A172 (cell line): ENCODE results near the gene ATP6V1A. TPM values are rescaled to one million over a fixed set of nuclear protein-coding genes. Genes with fewer than 3 reads are reported as not detected.

Experiments
- DNase-seq: peaks from one replicate; pipeline ENCODE4 v3.0.0-alpha.2; 2015; ENCODE audit warnings: low spot score
- total RNA-seq: library from RNA; depleted of rRNA; stranded (reverse); fragments of >200 nt; shearing (Covaris generic); gene quantifications from 2 replicates; pipeline ENCODE4 v1.2.3, GENCODE V29; 2014

The ATP6V1A gene
- total RNA-seq, 1 experiment from 2014 or later = 109 TPM

DNA sequence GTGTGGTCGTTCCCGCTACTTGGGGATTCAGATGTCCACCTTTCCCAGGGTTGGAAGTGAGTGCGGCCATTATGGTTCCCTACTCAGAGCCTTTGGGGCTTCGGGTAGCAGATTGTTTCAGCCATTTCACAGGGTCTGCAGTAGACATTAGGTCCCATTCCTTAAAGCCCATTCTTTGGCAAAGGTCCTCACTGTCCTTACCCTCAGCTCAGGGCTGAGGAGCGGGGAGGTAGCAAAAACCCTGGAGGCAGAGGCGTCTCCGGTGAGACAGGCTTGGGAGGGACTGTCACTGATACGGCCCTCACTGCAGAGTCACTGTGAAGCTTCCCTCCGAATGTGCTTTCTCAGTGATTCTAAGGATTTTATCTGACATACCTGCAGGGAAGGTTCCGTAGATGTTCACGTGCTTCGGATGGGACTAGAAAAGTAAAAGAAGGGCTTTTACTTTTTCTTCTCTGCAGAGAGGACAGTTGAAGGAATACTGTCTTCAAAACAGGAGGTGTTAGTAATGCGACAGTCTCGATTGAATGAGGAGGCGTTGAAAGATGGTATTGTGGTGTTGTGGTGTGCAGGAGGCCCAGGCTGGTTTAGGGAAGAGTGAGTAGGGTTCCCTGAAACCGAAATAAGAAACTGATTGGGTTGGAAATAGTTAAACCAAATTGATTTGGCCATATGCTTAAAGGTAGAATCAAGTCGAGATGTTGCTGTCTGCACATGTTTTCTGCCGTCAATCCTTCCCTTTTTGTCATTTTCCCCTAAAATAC lies 630 bp downstream of the ATP6V1A start:
- peak; percentile 13 for DNase-seq

DNA sequence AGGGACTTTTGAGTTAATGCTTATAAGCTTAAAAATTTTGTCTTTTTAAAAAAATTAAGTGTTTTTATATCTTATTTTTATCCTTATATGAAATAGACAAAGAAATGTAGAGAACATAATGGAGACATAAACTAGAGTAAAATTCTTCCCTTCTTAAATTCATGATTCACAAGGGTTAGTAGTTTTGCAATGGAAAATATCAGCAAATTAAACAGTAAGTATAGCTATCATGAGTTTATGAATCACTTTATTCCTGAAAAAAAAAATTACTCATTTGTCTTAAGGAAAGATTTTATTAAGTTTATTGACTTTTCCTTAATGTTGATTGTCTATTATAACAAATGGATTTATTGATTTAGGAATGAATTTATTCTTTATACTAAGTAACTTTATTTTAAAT lies 4.3 kb downstream of the ATP6V1A start:
- no peak for DNase-seq

DNA sequence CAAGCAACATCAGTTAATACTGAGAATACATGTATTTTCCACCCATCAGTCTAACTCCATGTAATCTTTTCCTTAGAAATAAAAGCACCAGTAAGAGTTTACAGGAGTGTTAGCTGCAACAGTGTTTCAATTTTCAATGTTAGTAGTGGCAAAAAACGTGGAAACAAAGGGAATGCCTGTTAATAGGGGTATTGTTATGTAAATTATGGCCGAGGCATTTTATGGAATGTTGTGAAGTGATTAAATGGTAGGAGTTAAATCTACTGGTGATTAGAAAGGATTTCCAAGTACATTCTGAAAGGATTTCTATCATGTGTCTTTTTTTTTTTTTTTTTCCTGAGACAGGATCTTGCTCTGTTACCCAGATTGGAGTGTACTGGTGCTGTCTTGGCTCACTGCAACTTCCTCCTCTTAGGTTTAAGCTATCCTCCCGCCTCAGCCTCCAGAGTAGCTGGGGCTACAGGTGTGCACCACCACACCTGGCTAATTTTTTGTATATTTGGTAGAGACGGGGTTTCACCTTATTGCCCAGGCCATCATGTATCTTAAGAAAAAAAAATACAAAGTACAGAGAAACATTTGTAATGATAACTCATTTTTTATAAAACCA lies 6.6 kb downstream of the ATP6V1A start:
- DNase-seq = no peak

DNA sequence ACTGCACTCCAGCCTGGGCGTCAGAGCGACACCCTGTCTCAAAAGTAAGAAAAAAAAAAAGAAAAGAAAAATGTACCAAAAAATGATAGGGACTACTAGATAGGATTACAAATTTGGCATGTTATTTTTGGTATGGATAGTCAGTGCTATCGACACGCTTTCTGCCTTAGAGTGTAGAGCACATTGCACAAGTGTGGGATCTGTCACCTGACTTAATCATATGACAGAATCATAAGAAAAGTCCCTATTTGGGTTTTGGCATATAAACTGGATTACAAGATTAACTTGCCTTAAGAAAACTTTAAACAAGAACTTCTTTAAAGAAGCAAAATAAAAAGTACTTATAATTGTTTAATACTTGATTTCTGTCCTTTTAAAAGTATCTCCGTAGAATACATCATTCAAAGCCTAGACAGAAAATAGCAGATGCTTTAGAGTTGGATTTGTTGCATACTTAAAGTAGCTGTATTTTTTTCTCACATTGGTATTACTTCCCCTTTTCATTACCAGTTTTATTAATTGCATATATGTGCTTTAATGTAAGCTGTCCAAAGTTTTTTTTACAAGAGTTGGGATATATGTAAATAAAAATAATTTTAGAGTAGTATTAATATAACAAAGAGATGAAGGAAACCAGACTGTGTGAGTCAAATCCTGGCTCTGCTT lies 7.8 kb downstream of the ATP6V1A start:
- no peak for DNase-seq

DNA sequence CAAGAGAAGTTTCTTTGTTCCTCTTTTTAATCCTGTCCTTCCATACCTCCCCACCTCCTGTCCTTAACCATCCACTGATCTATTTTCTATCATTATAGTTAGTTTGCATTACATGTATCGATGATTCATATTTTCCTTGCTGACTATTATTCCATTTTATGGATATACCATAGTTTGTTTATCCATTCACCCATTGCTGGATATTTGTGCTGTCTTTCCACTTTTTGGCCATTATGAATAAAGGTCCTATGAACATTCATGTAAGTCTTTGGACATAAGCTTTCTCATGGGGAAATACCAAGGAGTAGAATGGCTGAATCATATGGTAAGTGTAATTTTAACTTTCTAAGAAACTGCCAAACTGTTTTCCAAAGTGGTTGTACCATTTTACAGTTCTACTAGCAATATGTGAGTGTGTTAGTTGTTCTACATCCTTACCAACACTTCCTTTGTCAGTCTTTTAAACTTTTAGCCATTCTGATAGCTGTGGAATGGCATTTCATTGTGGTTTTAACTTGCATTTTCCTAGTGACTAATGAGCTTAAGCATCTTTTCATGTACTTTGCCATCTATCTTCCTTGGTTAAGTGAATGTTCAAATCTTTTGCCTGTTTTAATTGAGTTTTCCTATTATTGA lies 11.7 kb downstream of the ATP6V1A start:
- DNase-seq = peak; percentile 76

DNA sequence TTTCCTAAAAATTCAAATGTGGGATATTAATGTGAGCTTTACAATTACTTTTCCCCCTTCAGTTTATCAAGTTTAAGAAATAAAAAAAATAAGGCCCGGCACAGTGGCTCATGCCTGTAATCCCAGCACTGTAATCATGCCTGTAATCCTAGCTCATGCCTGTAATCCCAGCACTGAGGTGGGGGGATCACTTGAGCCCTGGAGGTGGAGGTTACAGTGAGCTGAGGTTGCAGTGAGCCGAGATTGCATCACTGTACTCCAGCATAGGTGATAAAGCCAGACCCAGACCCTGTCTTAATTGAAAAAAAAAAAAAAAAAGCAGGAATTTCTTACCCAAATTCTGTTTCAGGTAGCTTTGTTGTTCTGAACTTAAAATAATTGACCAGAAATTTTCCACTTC lies 17.9 kb downstream of the ATP6V1A start:
- DNase-seq = no peak

DNA sequence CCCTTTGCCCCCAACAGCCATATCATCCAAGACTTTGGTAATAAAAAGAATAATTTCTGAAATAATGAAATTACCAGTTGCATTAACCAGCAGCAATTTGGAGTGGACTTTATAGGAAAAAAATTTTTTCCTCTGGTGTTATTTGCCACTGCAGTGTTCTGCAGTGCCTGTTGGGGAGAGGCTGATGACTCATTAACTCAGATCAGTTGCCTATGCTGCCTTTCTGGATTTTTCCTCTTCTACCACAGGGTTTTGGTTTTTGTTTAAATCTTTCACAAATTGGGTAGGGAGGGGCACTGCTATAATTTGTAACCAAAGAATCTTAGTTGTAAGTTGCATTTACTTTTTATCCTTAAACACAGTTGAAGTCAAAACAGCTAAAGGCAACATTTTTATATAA lies 22.7 kb downstream of the ATP6V1A start:
- DNase-seq = peak; percentile 46

DNA sequence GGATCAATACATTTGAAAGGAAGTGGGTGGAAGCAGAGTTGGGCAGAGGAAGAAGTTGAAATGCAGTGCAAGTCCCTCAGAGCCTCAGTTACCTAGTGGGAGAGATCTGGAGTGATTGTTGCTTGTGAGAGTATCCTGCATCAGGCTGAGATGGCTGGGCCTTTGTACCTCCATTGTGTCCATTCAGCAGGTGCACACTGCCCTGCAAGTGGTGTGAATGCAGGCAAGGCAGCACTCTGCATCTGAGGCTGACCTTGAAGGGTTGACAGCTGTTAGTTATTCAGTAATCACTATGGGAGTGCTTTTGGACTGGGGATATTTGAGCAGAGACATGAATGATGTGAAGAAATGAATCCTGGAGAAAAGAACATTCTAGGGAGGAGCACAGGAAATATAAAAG lies 25.2 kb downstream of the ATP6V1A start:
- DNase-seq = no peak

DNA sequence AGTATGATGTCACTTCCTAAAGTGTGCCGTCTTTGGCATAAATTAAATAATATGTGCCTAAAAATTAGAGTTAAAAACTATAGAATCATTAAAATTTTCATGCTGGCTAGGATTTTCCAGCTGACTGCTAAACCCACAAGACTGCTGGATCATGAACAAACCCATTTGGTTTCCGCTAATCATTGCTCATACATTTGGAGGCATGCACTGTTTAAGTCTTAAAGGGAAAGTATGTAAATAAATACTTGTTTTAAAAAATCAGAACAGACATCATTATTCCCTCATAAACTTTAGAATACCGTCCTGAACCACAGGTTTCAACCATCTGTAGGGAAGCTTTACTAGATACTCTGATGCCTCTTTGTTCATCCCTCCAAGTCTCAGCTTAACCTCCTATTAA lies 26.5 kb downstream of the ATP6V1A start:
- DNase-seq = no peak

DNA sequence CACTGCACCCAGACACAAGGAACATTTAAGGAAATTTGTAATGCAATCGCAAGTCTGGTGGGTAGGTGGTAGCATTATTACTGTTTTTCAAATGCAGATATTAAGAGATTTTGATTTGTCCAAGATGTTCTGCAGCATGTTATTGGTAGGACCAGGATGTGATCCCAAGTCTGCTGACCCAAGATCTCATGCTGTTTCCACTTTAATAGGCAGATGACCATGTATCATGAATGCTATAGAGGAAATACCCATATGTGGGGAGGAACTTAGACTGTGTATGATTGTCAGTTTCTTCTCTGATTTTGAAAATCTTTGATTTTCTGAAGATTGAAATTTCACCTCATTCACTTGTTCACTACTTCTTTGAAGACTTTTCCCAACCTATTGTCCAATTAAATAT lies 28.7 kb downstream of the ATP6V1A start:
- DNase-seq = no peak

DNA sequence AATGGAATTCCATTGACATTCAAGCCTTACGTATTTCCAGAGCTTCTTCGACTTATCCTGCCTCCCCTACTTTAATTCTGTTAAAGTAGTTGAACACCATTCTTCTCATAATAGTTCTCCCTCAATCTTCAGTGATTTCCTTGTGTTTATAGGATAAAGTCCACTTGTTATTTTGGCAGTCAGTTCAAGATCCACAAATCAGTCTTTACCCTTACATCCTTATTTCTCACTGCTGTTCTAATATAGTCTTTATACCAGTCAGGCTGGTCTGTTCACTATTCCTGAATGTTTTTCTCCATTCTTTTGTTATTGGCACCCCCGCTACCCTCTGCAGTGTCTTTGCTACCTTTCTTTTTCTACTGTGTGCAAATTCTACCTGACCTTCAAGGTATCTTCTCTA lies 29.7 kb downstream of the ATP6V1A start:
- no peak for DNase-seq

DNA sequence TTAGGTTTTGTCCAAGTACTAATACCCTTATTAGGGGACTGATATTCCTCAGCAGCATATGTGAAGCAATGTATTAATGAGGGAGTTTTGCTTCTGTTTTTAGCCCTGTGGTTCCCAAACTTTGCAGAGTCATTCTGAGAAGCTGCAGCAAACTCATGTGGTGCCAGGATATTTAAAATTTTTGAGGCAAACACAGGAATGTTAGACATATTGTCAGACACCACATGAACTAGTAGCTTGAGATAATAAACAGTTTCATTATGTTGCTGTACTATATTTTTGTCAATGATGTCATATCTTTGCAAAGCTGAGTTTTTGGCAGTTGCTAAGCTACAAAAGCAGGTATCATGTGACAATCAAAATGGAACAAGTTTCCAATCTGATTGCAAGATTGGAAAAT lies 36.6 kb downstream of the ATP6V1A start:
- DNase-seq = peak; percentile 91

DNA sequence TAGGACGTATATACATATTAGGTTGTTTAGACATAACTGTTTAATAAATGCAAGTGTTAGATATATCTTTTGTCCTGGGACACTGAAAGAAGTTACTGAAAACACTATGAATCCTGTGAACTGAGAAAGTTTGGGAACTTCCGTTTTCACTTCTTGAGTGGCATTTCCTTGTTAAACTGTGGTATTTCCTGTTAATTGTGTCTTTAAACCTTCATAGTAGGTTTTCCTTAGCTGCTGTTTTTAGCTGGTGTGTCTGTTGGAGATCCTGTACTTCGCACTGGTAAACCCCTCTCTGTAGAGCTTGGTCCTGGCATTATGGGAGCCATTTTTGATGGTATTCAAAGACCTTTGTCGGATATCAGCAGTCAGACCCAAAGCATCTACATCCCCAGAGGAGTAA lies 37.1 kb downstream of the ATP6V1A start:
- DNase-seq = peak; percentile 55

DNA sequence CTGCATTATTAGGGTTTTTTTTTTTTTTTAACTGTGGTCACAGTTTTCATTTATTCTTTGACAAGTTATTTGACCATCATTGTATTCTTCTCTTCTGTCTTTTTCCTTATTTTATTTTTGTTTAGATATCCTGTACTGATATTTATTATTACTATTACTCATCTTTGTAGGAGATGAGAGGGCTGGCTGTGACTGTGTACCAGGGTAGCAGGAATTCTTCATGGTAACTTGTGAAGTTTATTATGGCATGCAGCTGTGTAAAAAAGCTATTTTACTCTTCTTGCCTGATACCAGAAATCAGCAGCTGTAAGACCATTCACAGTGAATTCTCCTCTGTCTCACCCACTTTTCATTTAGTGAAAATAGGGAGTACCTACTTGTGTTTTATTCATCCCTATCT lies 44.5 kb downstream of the ATP6V1A start:
- no peak for DNase-seq

DNA sequence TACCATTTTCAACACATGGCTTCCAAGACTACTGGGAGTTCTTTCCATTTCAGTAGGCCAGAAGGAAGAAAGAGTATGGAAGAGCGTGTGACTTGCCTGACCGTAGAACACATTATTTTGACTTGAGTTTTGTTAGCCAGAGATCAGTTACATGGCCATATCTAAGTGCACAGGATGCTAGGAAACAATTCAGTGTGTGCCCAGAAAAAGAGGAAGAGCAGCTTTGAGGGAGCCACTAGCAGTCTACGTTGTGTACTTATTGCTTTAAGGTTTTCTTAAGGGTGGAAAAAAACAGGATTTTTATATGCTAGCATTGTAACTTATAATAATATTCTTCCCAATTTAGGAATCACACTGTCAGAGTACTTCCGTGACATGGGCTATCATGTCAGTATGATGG lies 47.7 kb downstream of the ATP6V1A start:
- DNase-seq = no peak

DNA sequence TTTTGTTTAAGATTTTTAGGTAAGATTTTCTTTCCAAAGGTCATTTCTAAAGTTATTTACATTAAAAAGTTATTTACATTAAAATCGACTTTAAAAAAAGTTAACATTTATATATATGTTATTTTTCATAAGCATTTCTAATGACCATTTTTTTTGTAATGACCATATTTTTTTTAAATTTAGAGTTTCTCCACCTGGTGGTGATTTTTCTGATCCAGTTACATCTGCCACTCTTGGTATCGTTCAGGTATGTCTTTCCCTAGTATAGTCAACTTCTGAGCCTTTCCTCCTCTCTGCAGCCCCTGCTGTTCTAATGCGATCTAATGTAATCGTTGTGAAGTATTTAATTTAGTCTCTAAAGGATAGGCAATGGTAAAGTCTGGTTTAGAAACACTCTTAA lies 48.9 kb downstream of the ATP6V1A start:
- DNase-seq = no peak

DNA sequence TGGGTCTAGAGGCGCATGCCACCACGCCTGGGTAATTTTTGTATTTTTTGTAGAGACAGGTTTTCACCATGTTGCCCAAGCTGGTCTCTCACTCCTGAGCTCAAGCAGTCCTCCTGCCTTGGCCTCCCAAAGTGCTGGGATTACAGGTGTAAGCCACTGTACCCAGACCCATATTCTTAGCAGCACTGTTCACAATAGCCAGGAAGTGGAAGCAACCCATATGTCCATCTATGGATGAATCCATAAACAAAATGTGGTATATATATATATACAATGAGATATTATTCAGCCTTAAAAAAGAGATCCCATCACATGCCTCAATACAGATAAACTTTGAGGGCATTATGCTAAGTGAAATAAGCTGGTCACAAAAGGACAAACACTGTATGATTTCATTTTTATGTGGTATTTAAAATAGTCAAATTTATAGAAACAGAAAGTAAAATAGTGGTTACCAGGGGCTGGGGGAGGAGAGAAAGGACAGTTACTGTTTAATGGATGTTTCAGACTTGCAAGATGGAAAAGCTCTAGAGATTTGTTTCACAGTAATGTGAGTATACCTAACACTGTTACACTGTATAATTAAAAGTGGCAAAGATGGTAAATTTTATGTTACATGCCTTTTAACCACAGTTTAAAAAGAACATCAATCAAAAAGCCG lies 56.1 kb downstream of the ATP6V1A start:
- DNase-seq = no peak

DNA sequence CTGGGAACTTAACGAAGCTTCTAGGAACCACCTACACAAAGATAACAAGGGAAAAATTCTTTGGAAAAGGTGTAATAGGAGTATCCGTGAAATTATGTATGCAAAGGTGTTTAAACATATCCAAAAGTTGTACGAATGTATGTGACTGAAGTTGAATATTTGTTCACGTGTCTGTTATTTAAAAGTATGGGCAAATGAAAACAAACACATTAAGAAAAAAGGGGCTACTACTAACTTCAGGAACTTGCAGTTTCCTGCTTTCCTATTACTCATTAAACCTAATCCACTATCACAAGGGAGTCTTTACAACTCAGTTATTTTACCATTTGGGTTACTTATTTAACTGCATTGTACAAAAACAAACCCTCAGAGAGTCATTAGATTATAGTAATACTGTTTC lies 57.8 kb downstream of the ATP6V1A start:
- no peak for DNase-seq

DNA sequence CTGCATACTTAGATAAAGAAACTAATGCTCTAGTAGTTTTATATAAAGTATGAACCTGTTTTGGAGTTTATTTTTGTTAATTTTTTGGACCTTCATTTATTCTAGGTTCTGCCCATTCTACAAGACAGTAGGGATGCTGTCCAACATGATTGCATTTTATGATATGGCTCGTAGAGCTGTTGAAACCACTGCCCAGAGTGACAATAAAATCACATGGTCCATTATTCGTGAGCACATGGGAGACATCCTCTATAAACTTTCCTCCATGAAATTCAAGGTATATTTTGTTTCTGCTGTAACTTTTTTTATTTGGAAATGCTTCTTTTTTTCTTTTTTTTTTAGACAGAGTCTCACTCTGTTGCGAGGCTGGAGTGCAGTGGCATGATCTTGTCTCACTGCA lies 58.4 kb downstream of the ATP6V1A start:
- no peak for DNase-seq

DNA sequence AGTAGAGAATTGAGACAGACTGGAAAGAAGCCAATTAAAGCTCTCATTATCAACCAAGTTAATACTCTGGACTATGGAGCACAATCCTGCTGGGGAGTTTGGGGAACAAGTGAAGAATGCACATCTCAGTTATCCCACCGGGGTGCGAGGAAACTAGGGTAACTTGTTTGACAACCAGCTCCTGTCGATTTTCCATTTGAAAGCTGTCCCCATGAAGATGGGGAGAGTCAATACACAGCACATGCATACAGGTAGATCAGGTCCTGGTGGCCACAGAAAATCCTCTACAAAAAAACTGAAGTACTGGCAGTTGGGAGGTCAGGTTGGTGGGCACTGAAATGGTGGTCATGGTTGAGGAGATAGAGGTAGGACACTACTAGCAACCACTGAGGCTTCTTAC lies 66.0 kb downstream of the ATP6V1A start:
- no peak for DNase-seq

DNA sequence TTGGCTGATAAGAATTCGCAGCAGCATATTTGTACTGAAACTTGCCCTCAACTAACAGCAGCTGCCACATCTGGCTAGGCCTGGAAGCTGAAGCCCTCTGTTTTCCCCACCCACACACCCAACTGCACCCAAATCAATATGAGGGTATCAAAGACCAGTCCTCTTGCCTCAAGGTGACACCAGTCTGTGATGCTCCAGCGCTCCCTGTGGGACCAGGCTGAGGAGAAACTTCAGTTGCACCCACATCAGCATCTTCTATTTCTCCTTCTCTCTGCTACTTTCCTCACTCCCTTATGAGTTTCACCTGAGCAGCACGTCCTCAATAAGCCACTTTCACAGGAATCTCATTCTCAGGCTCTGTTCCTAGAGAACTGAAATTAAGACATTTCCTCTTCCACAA lies 73.0 kb downstream of the ATP6V1A start:
- no peak for DNase-seq

DNA sequence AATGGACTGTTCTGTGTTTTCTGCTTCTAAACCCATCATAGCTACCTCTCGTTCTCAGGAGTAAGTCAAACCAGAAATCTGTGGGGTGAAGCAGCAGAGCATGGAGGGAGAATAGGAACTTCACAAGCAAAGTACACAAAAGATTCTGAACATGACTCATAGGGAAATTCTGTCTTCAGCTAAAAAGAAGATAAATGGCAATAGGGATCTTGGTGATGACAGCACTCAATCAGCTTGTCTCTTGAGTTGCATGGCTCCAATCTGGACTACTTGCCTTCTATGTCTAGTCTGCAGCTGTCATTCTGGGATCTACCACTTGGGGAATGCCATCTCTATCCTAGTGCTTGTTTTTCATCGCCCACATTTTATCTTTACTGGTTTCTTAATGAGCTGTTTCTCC lies 78.3 kb downstream of the ATP6V1A start:
- peak; percentile 33 for DNase-seq
